Activated T-cell treated with anti-CD3 and anti-CD28 coated beads, Interleukin-2, amount 50 U/mL, for 24 hours (primary cell): Measurements from ENCODE around the gene DEAF1.

Experiments
- DNase-seq: peaks from one replicate; pipeline ENCODE4 v3.0.0-alpha.2; 2020
- H3K27ac Mint-ChIP-seq: 2 replicates; pipeline ENCODE4 v1.8.0; 2020; ENCODE audit warnings: mild to moderate bottlenecking, mixed read lengths
- H3K27me3 Mint-ChIP-seq: 2 replicates; pipeline ENCODE4 v1.8.0; 2020; ENCODE audit warnings: mixed read lengths
- H3K36me3 Mint-ChIP-seq: 2 replicates; pipeline ENCODE4 v1.8.0; 2020; ENCODE audit warnings: low read depth, mixed read lengths
- H3K4me1 Mint-ChIP-seq: 2 replicates; pipeline ENCODE4 v1.8.0; 2020; ENCODE audit warnings: low read depth, mixed read lengths
- H3K4me3 Mint-ChIP-seq: 2 replicates; pipeline ENCODE4 v1.8.0; 2020; ENCODE audit warnings: mild to moderate bottlenecking, moderate library complexity, mixed read lengths
- H3K9me3 Mint-ChIP-seq: 2 replicates; pipeline ENCODE4 v1.8.0; 2020; ENCODE audit warnings: mixed read lengths

Gene DEAF1

DNA sequence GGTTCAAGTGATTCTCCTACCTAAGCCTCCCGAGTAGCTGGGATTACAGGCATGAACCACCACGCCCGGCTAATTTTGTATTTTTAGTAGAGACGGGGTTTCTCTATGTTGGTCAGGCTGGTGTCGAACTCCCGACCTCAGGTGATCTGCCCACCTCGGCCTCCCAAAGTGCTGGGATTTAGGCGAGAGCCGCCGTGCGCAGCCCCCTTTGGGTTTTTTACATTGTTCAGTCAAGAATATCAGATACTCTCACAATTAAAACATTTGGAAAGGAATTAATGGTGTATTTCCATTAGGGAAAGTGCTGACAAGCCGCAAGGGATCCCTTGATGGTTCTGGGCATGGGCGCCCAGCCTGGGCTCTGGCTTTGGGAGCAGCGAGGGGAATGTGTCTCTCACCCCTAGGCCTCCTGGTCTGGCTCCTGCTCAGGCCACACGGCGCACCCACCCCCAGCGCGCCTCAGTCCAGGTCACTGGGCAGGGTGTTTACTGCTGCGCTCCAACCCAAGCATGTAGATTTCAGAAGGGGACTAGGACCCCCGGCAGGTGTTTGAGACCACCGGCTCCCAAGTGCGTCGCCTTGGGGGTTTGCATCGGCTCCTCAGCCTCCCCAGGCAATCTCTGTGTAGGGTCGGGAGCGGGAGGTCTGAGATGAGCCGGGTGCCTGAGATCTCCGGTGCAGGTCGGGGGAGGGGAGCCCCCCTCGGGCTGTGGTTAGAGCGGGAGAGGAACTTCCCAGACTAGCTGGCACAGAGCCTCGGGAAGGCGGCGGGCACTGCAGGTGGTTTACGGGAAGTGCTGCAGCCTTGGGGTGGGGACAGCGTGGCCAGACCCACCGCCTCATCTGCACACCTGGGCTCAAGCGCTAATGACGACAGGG, 78.5 kb downstream of the DEAF1 start:
- H3K27ac Mint-ChIP-seq: peak overlapping the region; percentile 94
- H3K27me3 Mint-ChIP-seq: no peaks in the 10 kb centered on the region
- H3K4me1 Mint-ChIP-seq: peaks cover 26% of the 10 kb centered on the region
- DNase-seq: no peak
- H3K9me3 Mint-ChIP-seq: no peaks in the 10 kb centered on the region
- peaks cover 30% of the 10 kb centered on the region for H3K36me3 Mint-ChIP-seq
- peak overlapping the region; percentile 80 for H3K4me3 Mint-ChIP-seq

- Mint-ChIP-seq H3K9me3 (no peaks in the 10 kb centered on the region), H3K4me3 (peak within 1 kb of the TSS; percentile 80), H3K36me3 (peaks cover 39% of the 10 kb centered on the region), H3K27me3 (no peaks in the 10 kb centered on the region), H3K4me1 (peaks cover 26% of the 10 kb centered on the region), H3K27ac (peak within 1 kb of the TSS; percentile 94)
- peak; percentile 89 for DNase-seq
These were observed 79.3 kb downstream of the DEAF1 start, which contains the start of gene IRF7 for GRCh38 chr11:615504-616319. IRF7 (minus strand) TSS chr11:615950; CDS start chr11:615364, 586 bp downstream.

DNA sequence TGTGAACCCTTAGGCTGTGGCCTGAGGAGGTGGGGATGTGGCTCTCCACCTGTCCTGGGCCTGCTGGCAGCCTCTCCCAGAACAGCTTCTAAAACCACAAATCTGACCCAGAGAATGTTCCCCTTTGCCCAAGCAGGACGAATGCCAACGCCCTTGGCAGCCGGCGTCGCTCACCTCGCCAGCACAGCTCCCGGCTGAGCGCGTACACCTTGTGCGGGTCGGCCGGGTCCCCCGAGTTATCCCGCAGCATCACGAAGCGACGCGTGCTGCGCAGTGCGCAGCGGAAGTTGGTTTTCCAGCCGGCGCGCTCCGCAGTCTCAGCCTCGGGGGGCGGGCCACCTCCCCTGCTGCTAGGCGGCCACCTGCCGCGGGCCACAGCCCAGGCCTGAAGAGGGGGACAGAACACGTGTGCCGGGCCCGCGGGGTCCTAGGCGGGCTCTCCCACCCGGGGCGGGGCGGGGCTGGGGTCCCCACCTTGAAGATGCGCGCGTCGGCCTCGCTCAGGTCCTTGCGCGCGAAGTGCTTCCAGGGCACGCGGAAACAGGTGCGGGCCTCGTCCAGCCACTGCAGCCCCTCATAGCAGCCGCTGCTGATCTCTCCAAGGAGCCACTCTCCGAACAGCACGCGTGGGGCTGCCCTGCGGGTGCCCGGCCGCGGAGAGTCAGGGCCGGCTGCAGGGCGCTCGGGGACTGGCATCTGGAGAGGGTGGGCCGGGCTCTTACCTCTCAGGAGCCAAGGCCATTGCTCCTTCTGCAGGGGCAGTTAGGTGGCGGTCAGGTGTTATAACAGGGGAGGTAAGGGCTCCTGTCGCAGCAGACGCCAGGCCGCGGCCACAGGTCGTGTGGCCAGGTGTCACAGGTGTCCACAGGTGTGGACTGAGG, 80.2 kb downstream of the DEAF1 start:
- peaks cover 26% of the 10 kb centered on the region for H3K4me1 Mint-ChIP-seq
- H3K36me3 Mint-ChIP-seq: peaks cover 47% of the 10 kb centered on the region
- peak overlapping the region; percentile 94 for H3K27ac Mint-ChIP-seq
- no peaks in the 10 kb centered on the region for H3K9me3 Mint-ChIP-seq
- no peak for DNase-seq
- H3K4me3 Mint-ChIP-seq: peak overlapping the region; percentile 80
- no peaks in the 10 kb centered on the region for H3K27me3 Mint-ChIP-seq

DNA sequence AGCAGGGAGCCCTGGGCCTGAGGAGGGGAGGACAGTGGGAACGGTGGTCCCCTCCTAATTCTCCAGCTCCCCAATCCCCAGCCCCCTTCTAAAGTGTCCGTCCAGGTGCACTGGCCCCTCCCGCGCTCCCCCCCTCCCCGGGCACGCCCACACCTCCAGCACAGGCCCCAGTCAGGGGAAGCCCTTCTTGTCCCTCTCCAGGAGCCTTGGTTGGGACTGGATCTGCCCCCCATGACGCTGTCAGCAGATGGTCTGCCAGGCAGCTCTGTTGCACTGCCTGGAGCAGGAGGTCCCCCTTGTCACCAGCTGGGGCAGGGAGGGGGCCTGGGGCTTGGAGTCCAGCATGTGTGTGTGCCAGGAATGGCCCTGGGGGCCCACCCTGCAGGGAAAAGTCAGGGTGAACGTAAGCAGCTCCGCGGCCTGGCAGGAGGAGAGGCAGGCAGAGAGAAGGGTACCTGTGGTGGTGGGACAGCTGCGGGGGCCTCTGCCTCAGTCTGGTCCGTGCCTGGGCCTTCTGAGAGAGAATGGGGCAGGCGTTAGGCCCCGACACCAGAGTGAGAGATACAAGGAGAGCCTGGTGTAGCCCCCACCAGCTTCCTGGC, 80.9 kb downstream of the DEAF1 start:
- Mint-ChIP-seq H3K4me1 (peaks cover 26% of the 10 kb centered on the region), H3K27ac (peak overlapping the region; percentile 91), H3K9me3 (no peaks in the 10 kb centered on the region), H3K27me3 (no peaks in the 10 kb centered on the region), H3K36me3 (peaks cover 53% of the 10 kb centered on the region), H3K4me3 (peak overlapping the region; percentile 64)
- DNase-seq: no peak

GRCh38 chr11:613369-613968, 81.6 kb downstream of the DEAF1 start:
- Mint-ChIP-seq H3K4me3 (no peak overlapping the region), H3K27ac (peak overlapping the region; percentile 91), H3K9me3 (no peaks in the 10 kb centered on the region), H3K4me1 (peaks cover 26% of the 10 kb centered on the region), H3K36me3 (peaks cover 57% of the 10 kb centered on the region), H3K27me3 (no peaks in the 10 kb centered on the region)
- peak; percentile 84 for DNase-seq

DNA sequence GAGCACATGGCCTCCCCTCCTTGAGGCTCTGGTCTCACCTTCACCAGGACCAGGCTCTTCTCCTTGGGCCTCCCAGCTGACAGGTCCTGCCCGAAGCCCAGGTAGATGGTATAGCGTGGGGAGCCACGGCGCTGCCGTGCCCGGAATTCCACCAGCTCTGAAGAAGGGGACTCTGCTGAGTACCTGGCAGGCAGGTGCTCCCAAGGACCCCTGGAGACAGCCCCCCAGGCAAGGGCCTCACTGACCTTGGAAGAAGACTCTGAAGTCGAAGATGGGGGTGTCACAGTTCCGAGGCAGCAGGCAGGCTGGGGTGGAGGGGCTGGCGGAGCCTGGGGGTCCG, 82.1 kb downstream of the DEAF1 start:
- H3K27ac Mint-ChIP-seq: peak overlapping the region; percentile 80
- no peak overlapping the region for H3K4me3 Mint-ChIP-seq
- H3K4me1 Mint-ChIP-seq: peaks cover 26% of the 10 kb centered on the region
- H3K27me3 Mint-ChIP-seq: no peaks in the 10 kb centered on the region
- DNase-seq: no peak
- H3K36me3 Mint-ChIP-seq: peaks cover 59% of the 10 kb centered on the region
- no peaks in the 10 kb centered on the region for H3K9me3 Mint-ChIP-seq

GRCh38 chr11:612201-612960, 82.6 kb downstream of the DEAF1 start:
- DNase-seq: no peak
- H3K9me3 Mint-ChIP-seq: no peaks in the 10 kb centered on the region
- H3K36me3 Mint-ChIP-seq: peaks cover 63% of the 10 kb centered on the region
- H3K27me3 Mint-ChIP-seq: no peaks in the 10 kb centered on the region
- H3K4me3 Mint-ChIP-seq: no peak overlapping the region
- H3K27ac Mint-ChIP-seq: peak overlapping the region; percentile 80
- peaks cover 26% of the 10 kb centered on the region for H3K4me1 Mint-ChIP-seq

GRCh38 chr11:611001-611996, 83.7 kb downstream of the DEAF1 start:
- Mint-ChIP-seq H3K27ac (peak overlapping the region; percentile 80), H3K4me3 (no peak overlapping the region), H3K9me3 (no peaks in the 10 kb centered on the region), H3K27me3 (no peaks in the 10 kb centered on the region), H3K36me3 (peaks cover 73% of the 10 kb centered on the region), H3K4me1 (peaks cover 23% of the 10 kb centered on the region)
- DNase-seq: no peak

- no peak for DNase-seq
- no peak overlapping the region for H3K27ac Mint-ChIP-seq
- H3K9me3 Mint-ChIP-seq: no peaks in the 10 kb centered on the region
- peaks cover 78% of the 10 kb centered on the region for H3K36me3 Mint-ChIP-seq
- H3K27me3 Mint-ChIP-seq: no peaks in the 10 kb centered on the region
- peaks cover 18% of the 10 kb centered on the region for H3K4me1 Mint-ChIP-seq
- H3K4me3 Mint-ChIP-seq: no peak overlapping the region
These were observed 84.7 kb downstream of the DEAF1 start for GRCh38 chr11:610146-610801.

- Mint-ChIP-seq H3K36me3 (peaks cover 82% of the 10 kb centered on the region), H3K27ac (no peak overlapping the region), H3K4me3 (no peak overlapping the region), H3K9me3 (no peaks in the 10 kb centered on the region), H3K27me3 (no peaks in the 10 kb centered on the region), H3K4me1 (peaks cover 13% of the 10 kb centered on the region)
- DNase-seq: no peak
These were observed 85.6 kb downstream of the DEAF1 start for GRCh38 chr11:609341-609811.

GRCh38 chr11:608791-609251, 86.2 kb downstream of the DEAF1 start:
- no peaks in the 10 kb centered on the region for H3K9me3 Mint-ChIP-seq
- no peak overlapping the region for H3K4me3 Mint-ChIP-seq
- peaks cover 7% of the 10 kb centered on the region for H3K4me1 Mint-ChIP-seq
- peaks cover 84% of the 10 kb centered on the region for H3K36me3 Mint-ChIP-seq
- DNase-seq: no peak
- H3K27me3 Mint-ChIP-seq: no peaks in the 10 kb centered on the region
- H3K27ac Mint-ChIP-seq: peak overlapping the region; percentile 57
